GM18526 (cell line): ENCODE data around the gene SLC35A3.
A peak's percentile ranks its signal among the peaks of the same experiment; 100 is the strongest.

Source experiments
- POLR2A ChIP-seq: IDR thresholded peaks from 3 replicates; pipeline ENCODE4 v1.6.1; 2011; ENCODE audit not compliant: insufficient read length; ENCODE audit errors: extremely low read depth

Gene SLC35A3

DNA sequence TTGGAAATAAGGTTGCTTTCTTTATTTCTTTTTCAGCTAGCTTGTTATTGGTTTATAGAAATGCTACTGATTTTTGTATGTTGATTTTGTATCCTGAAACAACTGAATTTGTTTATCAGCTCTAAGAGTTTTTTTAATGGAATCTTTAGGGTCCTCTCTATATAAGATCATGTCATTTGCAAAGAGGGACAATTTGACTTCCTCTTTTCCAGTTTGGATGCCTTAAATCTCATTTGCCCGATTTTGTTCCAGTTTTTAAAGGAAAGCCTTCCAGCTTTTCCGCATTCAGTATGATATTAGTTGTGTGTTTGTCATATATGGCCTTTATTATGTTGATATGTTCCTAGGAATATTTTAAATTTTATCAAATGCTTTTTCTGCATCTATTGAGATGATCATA is 31.7 kb downstream of the SLC35A3 start:
- no peak for TF ChIP-seq POLR2A

DNA sequence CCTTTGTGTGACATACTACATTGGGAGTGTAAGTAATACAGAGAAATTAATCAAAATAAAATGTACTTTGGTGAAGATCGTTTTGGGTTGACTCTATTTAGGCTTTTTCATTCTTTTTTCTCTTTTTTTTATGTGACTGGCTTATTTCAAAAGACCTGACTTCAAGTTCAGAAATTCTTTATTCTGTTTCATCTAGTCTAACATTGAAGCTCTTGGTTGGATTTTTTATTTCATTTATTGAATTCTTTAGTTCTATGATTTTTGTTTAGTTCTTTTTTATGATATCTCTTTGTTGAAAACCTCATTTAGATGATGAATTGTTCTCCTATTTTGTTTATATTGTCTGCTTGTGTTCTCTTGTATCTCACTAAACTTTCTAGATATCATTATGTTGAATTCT is 35.6 kb downstream of the SLC35A3 start:
- no peak for TF ChIP-seq POLR2A

DNA sequence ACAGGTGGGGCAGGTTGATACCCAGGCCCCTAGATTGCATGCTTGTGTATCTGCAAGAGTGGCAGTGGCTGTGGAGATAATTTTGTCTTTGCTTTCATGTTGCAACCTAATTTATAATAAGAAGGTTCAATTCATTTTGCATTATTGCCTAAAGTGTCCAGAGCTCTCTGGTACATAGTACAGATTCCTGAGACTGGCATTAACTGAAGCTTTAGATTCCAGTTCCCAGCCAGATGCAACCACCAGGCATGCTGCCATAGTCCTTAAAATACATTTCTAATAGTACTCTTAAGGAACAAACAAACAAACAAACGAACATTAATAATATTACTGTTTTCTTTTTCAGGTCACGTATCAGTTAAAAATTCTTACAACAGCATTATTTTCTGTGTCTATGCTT is 36.9 kb downstream of the SLC35A3 start:
- no peak for TF ChIP-seq POLR2A

DNA sequence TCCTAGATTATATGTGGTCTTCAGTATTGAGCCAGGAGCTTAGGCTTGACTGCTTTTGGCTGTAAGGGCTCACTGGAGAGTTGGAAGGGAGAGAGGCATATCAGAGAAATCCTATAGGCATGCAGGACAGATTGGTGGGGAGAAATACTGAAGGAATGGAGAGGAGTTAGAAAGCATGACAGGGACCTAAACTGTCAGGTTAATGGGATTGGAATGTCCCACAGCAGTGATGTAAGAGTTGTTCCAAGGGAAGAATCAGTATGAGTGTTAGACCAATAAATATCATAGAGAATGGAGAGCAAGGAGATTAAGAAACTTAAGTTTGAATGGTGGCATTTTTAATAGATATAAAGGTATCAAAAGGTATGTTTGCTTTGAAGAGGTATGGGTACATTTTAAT is 39.7 kb downstream of the SLC35A3 start:
- TF ChIP-seq POLR2A = no peak

DNA sequence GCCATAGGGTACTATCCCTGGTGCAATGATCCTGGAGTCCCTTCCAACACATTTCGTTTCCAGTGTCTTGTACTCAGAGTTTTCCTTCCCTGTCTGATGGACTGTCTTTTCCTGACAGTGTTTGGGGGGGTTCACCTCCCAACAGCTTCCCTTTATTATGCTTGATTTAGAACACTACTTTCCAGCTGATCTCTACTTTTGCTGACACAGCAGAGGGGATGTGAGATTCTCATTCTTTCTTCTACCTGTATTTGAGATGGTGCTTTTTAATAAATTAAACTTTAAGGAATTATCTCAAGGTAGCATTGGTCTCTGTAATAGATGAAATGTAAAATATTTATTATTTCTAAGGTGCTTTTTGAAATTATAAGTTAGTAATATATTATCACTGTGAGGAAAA is 41.0 kb downstream of the SLC35A3 start:
- TF ChIP-seq POLR2A = no peak

DNA sequence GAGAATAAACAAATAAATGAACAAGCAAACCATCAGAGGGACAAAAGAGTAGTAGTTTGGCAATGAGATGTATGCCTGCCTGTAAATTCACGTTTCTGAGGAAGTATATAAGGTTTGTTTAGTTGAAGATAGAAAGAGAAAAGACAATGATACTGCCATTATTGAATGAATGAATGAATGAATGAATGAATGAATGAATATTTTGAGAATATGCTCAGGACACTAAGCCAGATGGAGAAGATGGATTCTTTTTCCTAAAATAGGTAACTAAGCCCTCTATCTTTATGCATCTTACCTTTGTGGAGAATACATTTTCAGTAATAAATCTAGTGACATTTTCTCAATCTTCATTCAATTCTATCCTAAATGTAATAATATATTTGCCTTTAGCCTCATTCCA is 49.4 kb downstream of the SLC35A3 start:
- no peak for TF ChIP-seq POLR2A

DNA sequence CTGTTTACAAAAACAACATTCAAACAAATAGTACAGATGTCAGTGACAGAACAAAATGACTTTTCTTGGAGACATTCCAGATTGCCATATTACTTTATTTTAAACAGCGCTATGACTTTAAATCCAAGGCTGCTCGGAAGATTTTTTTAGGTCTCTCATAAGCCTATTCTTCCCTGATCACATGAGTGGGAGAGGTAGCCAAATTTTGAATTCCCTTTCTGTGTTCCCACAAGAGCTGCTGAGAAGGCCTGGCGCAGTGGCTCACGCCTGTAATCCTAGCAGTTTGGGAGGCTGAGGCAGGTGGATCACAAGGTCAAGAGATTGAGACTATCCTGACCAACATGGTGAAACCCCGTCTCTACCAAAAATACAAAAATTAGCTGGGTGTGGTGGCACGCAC is 53.7 kb downstream of the SLC35A3 start:
- TF ChIP-seq POLR2A = no peak

DNA sequence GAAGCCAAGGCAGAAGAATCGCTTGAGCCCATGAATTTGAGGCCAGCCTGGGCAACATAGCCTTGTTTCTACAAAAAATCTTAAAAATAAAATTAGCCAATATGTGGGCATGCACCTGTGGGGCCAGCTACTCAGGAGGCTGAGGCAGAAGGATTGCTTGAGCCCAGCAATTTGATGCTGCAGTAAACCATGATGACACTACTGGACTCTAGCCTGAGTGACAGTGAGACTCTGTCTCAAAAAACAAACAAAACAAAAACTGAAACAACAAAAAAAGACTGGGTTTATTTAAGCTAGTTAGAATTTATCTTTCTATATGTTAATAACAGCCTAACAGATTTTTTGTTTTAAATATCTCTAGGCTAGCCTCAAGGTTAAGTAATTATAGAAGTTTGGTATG is 57.4 kb downstream of the SLC35A3 start:
- TF ChIP-seq POLR2A = no peak

DNA sequence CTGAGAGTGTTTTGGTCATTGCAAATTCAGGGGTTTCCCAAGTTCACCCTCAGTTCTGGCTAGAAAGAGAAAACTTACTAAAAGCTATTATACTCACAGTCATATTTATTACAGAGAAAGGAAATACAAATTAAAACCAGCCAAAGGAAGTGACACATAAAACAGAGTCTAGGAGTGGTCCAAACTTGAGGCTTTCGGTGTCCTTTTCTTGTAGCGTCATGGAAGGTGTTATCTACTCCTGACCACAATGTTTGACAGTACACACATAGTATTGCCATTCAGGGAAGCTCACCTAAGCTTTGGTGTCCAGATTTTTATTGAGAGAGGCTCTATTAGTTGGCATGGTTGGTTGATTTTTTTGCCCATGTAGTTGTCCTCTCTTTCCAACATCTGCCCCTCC is 59.0 kb downstream of the SLC35A3 start:
- no peak for TF ChIP-seq POLR2A

DNA sequence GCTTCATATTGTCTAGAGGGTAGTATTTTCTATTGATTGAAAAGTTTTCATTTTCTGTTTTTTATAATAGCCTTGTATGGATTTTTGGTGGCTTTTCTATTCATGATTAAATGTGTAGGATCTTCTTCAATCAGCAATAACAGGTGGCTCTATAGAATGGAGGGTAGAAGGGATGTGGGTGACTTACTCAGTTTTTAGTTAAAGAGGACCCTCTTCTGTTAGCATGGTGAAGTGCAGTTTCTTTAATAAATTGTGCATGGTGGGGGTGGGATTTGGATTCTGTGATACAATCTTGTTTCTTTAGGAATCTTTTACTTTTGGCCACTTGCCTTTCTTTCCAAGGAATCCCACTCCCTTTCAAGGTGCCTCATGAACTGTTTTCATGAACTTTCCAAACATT is 64.7 kb downstream of the SLC35A3 start:
- TF ChIP-seq POLR2A = no peak

DNA sequence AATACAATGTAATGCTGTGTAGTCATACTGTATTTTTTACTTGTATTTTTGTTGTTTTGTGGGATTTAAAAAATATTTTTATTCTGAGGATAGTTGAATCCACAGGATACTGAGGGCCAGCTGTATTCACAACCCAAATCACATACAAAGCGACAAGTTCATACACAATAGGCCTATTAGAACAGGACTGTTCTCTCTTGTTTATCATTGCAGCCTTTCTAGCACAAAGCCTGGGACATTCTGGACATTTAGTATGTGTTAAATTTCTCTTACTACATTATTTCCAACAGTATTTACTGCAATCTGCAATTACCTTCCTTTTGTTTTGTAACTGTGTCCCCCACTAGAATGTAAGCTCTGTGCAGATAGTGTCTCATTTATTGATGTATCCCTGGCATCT is 65.4 kb downstream of the SLC35A3 start:
- TF ChIP-seq POLR2A = no peak

DNA sequence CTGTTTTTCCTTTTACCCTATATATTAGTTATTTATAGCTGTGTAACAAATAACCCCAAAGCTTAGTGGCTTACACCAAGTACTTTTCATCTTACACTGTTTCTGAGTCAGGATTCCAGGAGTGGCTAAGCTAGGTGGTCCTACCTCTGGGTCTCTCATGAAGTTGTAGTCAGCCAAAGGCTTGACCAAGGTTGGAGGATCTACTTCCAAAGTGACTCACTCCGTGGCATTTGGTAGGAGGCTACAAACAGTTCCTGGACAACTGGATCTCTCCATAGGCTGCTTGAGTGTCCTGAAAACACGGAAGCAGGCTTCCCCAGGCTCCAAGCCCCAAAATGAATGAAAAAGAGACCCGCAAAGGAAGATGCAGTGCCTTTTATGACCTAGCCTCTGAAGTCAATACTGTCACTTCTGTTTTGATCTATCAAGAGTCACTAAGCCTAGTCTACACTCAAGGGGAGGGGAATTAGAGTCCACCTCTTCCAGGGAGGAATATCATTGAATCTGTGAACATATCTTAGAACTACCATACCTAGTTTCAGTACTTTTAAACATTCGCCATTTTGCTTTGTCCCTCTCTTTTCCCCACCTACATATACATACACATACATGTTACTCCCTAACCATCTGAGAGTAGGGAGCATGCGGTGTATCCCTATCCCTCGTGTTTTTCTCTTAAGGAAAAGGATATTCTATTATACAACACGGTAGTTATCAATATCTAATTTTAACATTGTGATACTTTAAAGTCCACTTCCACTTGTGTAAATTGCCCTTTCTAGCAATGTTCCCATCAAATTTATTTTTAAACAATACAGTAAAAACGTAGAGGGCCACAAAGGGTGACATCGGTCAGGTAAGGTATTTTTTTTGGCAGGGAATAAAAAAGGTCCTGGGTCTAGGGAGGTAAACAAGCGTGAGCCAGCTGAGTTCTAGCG is 67.2 kb downstream of the SLC35A3 start:
- no peak for TF ChIP-seq POLR2A

DNA sequence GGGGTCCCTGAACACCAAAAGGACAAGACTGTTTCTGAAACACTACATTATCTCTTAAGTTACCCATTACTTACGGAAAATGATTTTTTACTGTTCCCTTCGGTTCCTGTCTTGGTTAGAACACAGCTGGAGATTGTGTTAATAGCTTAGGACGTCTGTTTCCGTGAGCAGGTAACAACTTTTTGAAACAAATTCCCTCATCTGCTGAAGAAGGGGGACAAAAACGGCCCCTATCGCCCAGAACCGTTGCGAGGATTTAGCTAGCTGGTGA is 67.8 kb downstream of the SLC35A3 start:
- no peak for TF ChIP-seq POLR2A

DNA sequence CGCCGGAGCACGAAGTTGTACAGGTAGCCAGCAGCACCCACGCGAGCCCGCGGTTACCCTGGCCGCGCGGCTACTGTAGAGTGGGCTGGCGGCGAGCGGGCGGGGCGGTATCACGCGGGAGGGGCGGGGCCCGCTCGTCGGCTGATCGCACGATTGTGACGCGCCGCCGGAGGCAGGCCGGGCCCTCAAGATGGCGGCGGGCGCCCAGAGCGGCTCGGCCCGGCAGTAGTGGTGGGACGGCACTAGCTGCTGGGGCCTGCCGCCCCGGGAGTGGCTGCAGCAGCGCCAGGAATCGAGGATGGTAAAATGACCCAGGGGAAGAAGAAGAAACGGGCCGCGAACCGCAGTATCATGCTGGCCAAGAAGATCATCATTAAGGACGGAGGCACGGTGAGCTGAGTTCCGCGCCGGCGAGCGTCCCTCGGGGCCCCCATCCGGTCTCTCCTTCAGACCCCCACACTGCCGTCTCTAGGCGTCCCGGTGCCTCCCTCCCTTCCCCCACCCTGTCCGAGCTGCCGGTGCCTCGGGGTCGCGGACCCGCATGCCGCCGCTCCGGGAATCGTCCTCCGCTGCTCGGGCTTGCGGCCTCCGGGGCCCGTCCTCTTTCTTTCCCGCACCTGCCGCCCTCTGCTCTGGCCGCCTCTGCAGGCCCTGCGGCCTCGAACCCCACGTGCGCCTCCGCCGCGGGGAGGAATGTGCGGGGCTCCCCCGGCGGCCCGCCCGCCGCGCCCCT is 68.3 kb downstream of the SLC35A3 start:
- TF ChIP-seq POLR2A = peak; percentile 97

DNA sequence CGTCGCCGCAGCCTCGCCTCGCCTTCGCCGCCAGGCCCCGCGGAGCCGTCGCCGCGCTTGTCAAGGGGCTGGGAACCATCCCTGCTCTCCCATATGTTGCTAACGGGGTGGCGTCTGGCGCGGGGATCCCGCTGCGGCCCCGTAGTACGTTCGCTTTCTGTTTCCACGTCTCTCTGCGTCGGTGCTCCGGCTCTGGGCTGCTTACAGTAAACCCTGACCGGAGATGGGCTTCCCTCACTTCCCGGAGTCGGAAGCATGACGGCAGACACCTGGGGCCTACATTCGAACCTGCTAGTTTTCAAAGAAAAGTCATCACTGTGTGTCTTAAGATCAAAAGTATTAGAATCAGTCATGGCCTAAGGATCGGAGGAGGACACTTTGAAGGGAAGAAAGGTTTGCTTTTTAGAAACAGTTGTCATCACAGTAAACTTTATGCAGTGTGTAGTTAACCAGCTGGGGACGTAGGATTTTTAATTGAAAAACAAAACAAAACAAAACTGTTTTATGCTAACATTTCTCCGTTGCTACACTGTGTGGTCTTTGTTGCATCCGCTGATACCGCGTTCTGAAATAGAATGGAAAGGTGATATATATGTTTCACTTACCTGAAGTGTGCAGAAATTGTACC is 69.0 kb downstream of the SLC35A3 start:
- TF ChIP-seq POLR2A = peak; percentile 50

DNA sequence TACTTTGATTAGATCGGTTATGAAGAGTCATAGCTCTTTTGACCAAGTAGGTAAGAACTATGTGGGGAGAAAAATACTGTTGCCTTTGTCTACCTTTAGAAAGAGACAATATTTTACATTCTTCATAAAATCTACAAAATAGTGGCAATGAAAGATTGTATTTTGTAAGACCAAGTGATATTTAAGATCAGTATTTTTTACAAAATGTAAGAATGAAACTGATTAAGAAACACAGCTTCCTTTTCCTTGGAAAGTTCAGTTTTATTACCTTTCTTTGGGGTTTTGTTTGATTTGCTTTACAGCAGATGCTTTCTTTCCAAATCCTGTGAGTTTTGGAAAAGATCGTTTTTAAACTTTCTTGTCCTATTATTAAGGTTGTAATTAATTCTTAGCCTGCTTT is 69.8 kb downstream of the SLC35A3 start:
- TF ChIP-seq POLR2A = no peak
